ENCODE data around the gene IFI35.
A peak's percentile ranks its signal among the peaks of the same experiment; 100 is the strongest.

The IFI35 gene

DNA sequence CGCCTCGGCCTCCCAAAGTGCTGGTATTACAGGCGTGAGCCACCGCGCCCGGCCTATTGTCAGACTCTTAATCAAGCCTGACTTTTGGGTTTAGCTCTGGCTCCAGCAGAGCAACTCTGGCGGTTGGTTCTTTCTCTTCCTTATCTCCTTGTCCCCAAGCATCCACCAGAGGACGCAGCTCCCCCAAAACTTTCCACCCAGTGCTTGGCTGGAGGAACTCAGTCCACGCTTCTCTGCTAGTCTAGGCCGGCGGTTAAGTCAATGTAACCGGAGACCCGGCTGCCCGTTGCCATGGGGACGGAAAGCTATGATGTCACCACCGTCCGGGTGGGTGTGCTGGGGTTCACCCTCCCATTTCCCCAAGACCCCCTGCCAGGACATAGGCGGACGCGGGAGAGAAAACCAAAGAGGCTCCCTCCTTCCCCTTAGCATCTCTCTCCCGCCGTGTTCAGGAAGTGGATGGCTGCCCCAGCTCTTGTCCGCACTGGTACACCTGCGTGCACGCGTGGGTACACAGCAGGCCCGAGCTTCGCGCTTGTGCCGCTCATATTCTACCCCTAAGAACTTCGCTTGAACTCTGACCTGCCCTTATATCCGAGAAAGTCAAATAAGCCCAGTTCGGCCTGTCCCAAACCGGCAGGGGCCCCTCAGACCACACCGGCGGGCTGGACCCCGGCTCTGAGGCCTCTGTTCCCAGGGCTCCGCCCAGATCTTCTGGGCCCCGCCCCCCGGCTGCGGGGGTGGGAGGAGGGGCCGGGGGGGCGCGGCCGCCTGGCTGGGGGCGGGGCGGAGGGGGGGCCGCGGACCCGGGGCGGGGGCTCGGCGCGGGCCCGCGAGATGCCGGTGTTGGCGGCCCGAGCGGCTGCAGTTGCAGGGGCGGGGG is 18.1 kb downstream of the IFI35 start, which contains the start of gene RND2 (continued):
- no peak for TF ChIP-seq TRIM28 (IDR thresholded peaks at IDR 0.05; ENCODE audit: borderline replicate concordance, low read length)
- no peak for TF ChIP-seq ZNF585B (tag by site-specific recombination; IDR thresholded peaks at IDR 0.05)
- TF ChIP-seq ZNF610 (tag by site-specific recombination; IDR thresholded peaks at IDR 0.05; ENCODE audit: borderline replicate concordance), result peak; percentile 78; the same call in 1 of the 2 replicates
- TF ChIP-seq, protein P1, sequence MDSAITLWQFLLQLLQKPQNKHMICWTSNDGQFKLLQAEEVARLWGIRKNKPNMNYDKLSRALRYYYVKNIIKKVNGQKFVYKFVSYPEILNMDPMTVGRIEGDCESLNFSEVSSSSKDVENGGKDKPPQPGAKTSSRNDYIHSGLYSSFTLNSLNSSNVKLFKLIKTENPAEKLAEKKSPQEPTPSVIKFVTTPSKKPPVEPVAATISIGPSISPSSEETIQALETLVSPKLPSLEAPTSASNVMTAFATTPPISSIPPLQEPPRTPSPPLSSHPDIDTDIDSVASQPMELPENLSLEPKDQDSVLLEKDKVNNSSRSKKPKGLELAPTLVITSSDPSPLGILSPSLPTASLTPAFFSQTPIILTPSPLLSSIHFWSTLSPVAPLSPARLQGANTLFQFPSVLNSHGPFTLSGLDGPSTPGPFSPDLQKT (IDR thresholded peaks at IDR 0.05; ENCODE audit: borderline replicate concordance, low read depth, low read length), result no peak
- no peak for TF ChIP-seq ZNF596 (tag by site-specific recombination; IDR thresholded peaks at IDR 0.05)
- TF ChIP-seq BCL11B (tag by site-specific recombination; IDR thresholded peaks at IDR 0.05; ENCODE audit: low read depth), result no peak
- TF ChIP-seq, protein P2, sequence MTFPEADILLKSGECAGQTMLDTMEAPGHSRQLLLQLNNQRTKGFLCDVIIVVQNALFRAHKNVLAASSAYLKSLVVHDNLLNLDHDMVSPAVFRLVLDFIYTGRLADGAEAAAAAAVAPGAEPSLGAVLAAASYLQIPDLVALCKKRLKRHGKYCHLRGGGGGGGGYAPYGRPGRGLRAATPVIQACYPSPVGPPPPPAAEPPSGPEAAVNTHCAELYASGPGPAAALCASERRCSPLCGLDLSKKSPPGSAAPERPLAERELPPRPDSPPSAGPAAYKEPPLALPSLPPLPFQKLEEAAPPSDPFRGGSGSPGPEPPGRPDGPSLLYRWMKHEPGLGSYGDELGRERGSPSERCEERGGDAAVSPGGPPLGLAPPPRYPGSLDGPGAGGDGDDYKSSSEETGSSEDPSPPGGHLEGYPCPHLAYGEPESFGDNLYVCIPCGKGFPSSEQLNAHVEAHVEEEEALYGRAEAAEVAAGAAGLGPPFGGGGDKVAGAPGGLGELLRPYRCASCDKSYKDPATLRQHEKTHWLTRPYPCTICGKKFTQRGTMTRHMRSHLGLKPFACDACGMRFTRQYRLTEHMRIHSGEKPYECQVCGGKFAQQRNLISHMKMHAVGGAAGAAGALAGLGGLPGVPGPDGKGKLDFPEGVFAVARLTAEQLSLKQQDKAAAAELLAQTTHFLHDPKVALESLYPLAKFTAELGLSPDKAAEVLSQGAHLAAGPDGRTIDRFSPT (tag by site-specific recombination; IDR thresholded peaks at IDR 0.05), result peak; percentile 84
- no peak for TF ChIP-seq ZSCAN16 (tag by site-specific recombination; IDR thresholded peaks at IDR 0.05)
- TF ChIP-seq YY2 (tag by site-specific recombination; IDR thresholded peaks at IDR 0.05), result no peak
- TF ChIP-seq ZNF311 (tag by site-specific recombination; IDR thresholded peaks at IDR 0.05; ENCODE audit: borderline replicate concordance), result no peak
- TF ChIP-seq, protein P3, sequence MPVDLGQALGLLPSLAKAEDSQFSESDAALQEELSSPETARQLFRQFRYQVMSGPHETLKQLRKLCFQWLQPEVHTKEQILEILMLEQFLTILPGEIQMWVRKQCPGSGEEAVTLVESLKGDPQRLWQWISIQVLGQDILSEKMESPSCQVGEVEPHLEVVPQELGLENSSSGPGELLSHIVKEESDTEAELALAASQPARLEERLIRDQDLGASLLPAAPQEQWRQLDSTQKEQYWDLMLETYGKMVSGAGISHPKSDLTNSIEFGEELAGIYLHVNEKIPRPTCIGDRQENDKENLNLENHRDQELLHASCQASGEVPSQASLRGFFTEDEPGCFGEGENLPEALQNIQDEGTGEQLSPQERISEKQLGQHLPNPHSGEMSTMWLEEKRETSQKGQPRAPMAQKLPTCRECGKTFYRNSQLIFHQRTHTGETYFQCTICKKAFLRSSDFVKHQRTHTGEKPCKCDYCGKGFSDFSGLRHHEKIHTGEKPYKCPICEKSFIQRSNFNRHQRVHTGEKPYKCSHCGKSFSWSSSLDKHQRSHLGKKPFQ (tag by site-specific recombination; IDR thresholded peaks at IDR 0.05), result peak; percentile 41; the same call in 1 of the 2 replicates
- no peak for TF ChIP-seq SCRT1 (tag by site-specific recombination; IDR thresholded peaks at IDR 0.05; ENCODE audit: borderline replicate concordance)
- peak; percentile 92 for TF ChIP-seq ZBTB21 (tag by site-specific recombination; IDR thresholded peaks at IDR 0.05)
- no peak for TF ChIP-seq ZNF660 (tag by site-specific recombination; IDR thresholded peaks at IDR 0.05)
- no peak for TF ChIP-seq ZNF510 (tag by site-specific recombination; IDR thresholded peaks at IDR 0.05; ENCODE audit: insufficient replicate concordance)
- no peak for TF ChIP-seq ZNF175 (tag by site-specific recombination; IDR thresholded peaks at IDR 0.05)
- TF ChIP-seq ZNF391 (tag by site-specific recombination; IDR thresholded peaks at IDR 0.05; ENCODE audit: borderline replicate concordance, low read depth), result peak; percentile 59; the same call in 1 of the 2 replicates
- no peak for TF ChIP-seq ZNF239 (tag by site-specific recombination; IDR thresholded peaks at IDR 0.05)
- TF ChIP-seq, protein P4, sequence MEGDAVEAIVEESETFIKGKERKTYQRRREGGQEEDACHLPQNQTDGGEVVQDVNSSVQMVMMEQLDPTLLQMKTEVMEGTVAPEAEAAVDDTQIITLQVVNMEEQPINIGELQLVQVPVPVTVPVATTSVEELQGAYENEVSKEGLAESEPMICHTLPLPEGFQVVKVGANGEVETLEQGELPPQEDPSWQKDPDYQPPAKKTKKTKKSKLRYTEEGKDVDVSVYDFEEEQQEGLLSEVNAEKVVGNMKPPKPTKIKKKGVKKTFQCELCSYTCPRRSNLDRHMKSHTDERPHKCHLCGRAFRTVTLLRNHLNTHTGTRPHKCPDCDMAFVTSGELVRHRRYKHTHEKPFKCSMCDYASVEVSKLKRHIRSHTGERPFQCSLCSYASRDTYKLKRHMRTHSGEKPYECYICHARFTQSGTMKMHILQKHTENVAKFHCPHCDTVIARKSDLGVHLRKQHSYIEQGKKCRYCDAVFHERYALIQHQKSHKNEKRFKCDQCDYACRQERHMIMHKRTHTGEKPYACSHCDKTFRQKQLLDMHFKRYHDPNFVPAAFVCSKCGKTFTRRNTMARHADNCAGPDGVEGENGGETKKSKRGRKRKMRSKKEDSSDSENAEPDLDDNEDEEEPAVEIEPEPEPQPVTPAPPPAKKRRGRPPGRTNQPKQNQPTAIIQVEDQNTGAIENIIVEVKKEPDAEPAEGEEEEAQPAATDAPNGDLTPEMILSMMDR (tag by site-specific recombination; IDR thresholded peaks at IDR 0.05), result peak; percentile 97
- TF ChIP-seq ZNF214 (tag by site-specific recombination; IDR thresholded peaks at IDR 0.05; ENCODE audit: borderline replicate concordance), result no peak
- no peak for TF ChIP-seq ZFP41 (tag by site-specific recombination; IDR thresholded peaks at IDR 0.05; ENCODE audit: borderline replicate concordance)
- TF ChIP-seq, protein P5, sequence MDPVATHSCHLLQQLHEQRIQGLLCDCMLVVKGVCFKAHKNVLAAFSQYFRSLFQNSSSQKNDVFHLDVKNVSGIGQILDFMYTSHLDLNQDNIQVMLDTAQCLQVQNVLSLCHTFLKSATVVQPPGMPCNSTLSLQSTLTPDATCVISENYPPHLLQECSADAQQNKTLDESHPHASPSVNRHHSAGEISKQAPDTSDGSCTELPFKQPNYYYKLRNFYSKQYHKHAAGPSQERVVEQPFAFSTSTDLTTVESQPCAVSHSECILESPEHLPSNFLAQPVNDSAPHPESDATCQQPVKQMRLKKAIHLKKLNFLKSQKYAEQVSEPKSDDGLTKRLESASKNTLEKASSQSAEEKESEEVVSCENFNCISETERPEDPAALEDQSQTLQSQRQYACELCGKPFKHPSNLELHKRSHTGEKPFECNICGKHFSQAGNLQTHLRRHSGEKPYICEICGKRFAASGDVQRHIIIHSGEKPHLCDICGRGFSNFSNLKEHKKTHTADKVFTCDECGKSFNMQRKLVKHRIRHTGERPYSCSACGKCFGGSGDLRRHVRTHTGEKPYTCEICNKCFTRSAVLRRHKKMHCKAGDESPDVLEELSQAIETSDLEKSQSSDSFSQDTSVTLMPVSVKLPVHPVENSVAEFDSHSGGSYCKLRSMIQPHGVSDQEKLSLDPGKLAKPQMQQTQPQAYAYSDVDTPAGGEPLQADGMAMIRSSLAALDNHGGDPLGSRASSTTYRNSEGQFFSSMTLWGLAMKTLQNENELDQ (tag by site-specific recombination; IDR thresholded peaks at IDR 0.05; ENCODE audit: low read depth), result no peak
- no peak for TF ChIP-seq ZNF426 (tag by site-specific recombination; IDR thresholded peaks at IDR 0.05)
- no peak for TF ChIP-seq ZNF174 (tag by site-specific recombination; IDR thresholded peaks at IDR 0.05)
- TF ChIP-seq, protein P6, sequence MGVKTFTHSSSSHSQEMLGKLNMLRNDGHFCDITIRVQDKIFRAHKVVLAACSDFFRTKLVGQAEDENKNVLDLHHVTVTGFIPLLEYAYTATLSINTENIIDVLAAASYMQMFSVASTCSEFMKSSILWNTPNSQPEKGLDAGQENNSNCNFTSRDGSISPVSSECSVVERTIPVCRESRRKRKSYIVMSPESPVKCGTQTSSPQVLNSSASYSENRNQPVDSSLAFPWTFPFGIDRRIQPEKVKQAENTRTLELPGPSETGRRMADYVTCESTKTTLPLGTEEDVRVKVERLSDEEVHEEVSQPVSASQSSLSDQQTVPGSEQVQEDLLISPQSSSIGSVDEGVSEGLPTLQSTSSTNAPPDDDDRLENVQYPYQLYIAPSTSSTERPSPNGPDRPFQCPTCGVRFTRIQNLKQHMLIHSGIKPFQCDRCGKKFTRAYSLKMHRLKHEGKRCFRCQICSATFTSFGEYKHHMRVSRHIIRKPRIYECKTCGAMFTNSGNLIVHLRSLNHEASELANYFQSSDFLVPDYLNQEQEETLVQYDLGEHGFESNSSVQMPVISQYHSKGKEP (tag by site-specific recombination; IDR thresholded peaks at IDR 0.05), result no peak
- no peak for TF ChIP-seq PRDM1 (tag by site-specific recombination; IDR thresholded peaks at IDR 0.05)
- TF ChIP-seq GFI1B (tag by site-specific recombination; IDR thresholded peaks at IDR 0.05), result no peak

Measured in HEK293 (cell line).